HG02870 (cell line): Measurements from ENCODE around the gene PKD2.
"Not testable (repeated sequence)": the region's sequence is repeated elsewhere in the genome, so short reads cannot be mapped to it uniquely, and the experiment has no call there.

Source experiments
- ATAC-seq: cut with Tn5 transposase; IDR thresholded peaks from one replicate; pipeline ENCODE4 v1.9.1; 2021; ENCODE audit warnings: mild to moderate bottlenecking, moderate library complexity; ENCODE audit not compliant: unreplicated experiment

Gene PKD2

DNA sequence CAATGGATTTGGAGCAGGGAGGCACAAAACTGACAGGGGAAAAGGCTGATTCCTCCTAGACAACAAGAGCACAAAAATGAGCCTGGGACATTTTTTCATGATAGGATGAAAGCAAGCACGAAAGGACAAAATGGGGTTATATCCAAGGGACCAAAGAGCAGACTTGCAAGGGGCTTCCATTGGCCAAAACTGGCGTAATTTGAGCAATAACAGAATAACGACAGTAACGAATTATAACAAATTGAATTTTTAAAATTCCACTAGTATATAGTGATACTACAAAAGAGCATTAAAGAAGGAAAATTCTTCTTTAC lies 21.6 kb upstream of the PKD2 start:
- no peak for ATAC-seq

DNA sequence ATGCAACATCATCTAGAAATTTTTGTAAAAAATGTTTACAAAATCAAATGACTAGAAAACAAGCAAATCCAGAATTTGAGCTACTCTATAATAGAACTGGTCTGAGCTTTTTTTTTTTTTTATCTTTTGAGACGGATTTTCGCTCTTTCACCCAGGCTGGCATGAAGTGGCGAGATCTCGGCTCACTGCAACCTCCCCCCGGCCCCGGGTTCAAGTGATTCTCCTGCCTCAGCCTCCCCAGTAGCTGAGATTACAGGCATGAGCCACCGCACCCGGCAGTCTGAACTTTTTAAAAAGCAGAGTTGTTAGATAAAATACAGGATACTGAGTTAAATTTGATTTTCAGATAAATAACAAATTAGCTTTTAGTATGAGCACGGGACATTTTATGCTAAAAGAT lies 20.9 kb upstream of the PKD2 start:
- no peak for ATAC-seq

DNA sequence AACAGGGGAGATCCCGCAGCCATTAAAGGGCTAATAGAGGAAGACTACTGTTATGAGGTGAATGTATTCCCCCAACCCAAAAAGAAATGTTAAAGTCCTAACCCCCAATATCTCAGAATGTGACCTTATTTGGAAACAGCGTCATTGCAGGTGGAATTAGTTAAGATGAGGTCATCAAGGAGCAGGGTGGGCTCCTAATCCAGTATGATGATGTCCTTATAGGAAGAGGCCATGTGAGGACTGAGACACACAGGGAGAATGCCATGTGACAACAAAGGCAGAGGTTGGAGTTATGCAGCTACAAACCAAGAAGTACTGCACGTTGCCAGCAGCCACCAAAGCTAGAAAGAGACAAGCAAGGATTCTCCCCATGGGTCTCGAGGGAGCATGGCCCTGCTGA lies 17.7 kb upstream of the PKD2 start:
- ATAC-seq, result no peak

DNA sequence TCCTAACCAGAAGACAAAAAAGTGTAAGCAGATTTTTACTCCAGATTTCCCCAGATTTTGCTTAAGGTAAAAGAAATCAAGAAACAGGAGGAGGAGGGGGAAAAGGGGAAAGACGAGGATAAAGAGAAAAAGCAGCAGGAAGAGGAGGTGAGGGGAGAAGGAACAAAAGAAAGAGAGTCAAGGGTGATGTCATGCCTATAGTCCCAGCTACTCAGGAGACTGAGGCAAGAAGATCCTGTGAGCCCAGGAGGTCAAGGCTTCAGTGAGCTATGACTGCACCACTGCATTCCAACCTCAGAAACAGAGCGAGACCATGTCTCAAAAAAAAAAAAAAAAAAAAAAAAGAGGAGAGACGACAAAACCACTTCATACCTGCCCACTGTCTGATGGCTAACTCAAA lies 12.0 kb upstream of the PKD2 start:
- ATAC-seq, result no peak

DNA sequence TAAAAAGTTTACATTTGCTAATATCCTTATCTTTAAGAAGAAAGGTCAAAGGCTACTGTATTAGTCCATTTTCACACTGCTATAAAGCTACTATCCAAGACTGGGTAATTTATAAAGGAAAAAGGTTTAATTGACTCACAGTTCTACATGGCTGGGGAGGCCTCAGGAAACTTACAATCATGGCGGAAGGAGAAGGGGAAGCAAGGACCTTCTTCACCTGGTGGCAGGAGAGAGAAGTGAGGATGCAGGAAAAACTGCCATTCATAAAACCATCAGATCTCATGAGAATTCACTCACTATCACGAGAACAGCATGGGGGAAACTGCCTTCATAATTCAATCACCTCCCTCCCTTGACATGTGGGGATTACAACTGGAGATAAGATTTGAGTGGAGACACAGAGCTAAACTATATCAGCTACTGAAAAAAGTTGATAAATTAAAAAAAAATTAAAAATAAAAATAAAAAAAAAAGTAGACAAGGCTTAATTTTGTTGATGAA lies 8.2 kb upstream of the PKD2 start:
- ATAC-seq, result not testable (repeated sequence)

DNA sequence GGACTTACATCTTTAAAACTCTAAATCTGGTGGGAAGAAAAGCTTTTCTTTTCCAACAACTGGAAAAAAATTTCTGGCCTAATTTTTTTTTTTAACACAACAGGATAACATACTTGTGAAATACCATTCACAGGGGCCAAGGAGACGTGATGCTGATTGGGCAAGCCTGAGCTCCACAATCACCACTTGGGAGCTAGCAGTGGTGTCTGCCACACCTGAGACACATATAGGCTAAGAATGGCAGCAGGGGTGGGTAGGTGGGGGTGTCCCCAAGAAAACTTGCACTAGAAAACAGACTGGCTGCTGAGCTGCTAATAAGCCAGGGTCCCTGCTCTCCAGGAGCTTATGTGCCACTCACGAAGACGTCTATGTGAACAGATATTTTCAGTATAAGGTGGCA lies 5.6 kb upstream of the PKD2 start:
- ATAC-seq, result no peak

DNA sequence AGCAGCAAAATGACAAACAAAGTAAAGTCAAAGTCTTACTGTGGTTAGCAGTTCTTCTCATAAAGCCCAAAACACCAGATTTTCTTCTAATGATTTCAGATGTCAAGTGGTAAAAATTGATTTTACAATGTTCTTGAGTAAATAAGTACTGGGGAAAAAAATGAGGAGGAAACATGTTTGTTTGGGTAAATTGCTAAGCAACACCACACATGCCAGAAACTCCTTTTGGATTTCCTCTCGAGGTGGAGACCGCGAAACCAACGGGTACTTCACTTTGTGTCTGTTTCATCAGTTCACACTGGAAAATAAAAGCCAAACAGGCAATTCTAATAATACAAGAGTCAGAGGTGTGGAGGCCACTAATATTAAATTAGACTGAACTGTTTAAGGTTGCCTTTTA lies 4.6 kb upstream of the PKD2 start:
- no peak for ATAC-seq

DNA sequence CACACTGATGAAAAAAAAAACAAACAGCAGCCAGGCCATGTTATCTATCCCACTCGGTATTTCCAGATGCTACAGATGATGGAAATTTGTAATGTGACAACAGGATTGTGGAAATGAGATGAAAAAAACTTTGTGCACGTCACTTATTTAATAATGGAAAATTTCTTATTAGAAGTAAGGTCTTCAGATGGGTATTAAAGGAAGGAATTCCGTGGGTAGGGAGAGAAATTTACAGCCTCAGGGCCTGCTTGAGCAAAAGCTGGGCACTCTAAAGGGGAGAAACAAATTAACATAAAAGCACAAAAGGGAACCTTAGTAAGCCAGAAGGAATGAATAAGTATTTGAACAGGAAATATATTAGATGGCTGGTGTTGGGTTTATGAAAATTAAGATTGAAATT lies 4.2 kb upstream of the PKD2 start:
- no peak for ATAC-seq

DNA sequence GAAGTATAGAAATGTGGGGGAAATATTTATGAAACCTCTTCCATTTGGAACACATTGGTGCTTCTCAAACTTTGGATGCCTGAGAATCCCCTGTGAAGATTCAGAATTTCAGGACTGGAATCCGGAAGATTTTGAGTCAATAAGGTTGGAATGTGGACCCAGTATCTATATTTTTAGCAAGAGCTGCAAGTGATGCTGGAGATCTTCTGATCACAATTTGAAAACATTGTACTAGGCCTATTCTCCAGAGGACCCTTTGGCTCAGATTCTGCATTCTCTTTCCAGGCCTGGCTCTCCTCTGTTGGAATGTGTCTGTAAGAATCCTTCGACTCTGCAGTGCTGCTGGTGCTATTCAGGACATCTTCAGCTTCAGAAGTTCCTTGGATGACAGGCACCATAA lies 2.4 kb upstream of the PKD2 start:
- no peak for ATAC-seq

DNA sequence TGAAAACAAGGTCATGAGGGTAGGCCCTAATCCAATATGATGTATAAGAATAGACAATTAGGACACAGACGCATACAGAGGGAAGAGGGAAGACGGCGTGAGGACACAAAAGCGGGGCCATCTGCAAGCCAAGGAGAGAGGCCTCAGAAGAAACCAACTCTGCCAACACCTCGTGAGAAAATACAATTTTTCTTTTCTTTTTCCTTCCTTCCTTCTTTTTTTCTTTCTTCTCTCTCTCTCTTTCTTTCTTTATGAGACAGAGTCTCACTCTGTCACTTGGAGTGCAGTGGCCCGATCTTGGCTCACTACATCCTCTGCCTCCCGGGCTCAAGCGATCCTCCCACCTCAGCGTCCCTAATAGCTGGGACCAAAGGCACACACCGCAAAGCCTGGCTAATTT lies 1.5 kb upstream of the PKD2 start:
- no peak for ATAC-seq

DNA sequence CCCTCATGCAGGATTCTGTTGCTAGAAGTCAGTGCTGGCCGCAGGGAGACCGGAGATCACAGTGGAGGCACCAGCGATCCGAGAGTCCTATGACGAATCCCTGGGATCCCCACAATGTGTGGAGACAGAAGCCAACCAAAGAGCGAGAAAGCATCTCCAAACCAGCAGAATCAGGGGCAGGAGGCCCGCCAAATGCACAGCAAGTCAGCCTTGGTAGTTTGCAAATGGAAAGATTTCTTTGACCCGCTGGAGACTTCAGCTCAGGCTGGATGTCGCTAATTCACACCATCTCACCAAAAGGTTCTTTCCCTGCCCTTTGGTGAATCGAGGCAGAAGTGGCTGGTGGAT lies 505 bp upstream of the PKD2 start:
- ATAC-seq, result no peak

DNA sequence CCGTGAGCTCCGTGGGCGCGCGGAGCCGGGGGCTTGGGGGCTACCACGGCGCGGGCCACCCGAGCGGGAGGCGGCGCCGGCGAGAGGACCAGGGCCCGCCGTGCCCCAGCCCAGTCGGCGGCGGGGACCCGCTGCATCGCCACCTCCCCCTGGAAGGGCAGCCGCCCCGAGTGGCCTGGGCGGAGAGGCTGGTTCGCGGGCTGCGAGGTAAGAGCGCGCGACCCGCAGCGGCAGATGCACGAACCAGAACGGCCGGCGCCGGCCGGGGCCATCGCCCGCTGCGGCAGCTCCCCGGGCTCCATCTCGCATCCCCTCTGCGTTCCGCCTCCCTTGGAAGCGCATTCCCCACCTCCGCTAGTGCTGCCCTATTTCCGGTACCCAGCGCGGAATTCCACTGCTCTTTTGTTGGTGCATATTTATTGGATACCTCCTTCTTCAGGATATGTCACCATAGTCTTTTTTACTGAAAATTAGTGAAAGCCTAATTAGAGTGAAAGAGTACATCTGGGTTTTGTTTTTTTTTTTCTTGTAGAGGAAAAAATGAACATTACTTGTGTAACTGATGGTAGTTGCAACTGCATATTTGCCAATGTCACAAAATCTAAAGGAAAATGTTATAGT lies 797 bp downstream of the PKD2 start:
- ATAC-seq, result peak; percentile 33

DNA sequence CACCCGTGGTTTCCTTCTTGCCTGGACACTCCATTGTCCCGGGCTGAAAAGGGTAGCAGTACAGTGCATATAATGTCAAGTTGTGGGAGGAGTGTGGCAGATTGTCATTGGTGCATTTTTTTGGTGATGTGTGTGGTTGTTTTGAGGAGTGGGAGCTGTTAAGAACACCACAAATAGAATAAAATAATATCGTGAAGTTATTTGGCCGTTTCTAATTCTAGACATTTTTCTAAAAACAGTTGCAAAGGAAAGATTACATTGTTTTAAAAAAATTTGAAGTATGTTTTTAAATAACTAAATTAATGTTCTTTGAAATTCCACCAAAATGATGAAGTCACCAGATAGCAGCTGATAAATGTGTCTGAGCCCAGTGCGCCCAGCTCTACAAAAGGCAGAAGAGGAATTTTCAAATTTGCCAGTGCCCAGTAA lies 1.3 kb downstream of the PKD2 start:
- ATAC-seq, result no peak

DNA sequence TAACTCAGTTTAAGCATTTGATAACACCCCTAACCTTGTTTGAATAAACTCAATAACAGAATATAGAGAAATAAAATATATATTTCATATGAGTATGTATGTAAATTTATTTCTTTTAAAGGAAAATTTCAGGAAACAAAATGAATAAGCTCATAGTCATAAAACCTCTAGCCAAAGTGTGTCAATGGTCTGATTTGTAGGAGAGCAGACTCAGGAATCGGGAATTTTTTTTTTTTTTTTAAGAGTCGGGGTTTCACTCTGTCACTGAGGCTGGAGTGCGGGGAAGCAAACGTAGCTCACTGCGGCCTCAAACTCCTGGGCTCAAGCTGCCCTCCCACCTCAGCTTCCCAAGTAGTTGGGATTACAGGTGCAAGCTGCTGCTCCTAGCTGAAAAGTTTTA lies 2.4 kb downstream of the PKD2 start:
- no peak for ATAC-seq

DNA sequence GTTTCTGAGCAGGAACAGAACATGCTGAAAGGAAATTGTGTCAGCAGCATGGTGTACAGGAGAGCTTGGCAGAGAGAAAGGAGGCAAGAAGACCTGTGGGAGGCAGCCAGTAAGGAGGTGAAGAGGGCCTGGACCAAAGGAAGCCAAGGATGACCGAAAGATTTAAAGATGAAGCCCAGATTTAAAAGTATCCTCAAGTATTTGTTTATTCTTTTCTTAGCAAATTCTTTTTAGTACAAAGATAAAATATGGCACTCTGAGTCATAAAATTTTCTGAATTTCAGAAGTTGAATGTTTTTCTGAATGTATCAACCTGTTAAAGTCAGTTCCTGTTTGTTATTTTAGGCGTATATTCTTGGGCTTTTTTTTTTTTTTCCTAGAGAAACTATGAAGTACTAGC lies 3.5 kb downstream of the PKD2 start:
- ATAC-seq, result no peak

DNA sequence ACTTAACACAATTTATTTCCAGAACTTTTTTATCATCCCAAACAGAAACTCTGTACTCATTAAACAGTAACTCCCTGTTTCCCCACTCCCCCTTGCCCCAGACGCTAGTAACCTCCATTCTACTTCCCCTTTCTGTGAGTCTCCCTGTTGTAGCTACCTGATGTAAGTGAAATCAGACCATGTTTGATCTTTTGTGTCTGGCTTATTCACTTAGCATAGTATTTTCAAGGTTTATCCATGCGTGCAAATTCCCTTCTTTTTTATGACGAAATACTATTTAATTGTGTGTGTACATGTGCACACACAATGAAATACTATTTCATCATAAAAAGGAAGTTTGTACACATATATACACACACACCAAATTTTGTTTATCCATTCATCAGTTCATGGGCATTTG lies 5.2 kb downstream of the PKD2 start:
- peak; percentile 47 for ATAC-seq

DNA sequence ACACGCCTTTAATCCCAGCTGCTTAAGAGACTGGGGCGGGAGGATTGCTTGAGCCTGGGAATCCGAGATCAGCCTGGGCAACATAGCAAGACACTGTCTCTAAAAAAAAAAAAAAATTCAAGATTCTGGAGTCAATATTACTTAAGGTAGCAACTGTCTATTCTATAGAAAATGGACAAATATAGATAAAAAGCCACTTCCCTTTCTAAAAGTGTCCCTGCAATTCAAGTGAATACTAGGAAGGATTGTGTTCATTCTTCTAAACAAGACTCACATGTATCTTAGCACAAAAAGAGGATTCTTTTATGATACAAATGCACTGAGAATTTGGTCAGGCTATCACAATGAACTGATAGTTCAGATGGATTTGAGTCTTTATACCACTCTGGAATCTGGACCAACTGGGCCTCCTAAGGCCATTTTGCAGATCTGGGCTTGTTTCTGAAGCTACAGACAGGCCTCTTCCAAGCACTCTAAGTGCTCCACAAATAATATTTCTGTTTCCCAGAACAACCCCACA lies 7.0 kb downstream of the PKD2 start:
- no peak for ATAC-seq

DNA sequence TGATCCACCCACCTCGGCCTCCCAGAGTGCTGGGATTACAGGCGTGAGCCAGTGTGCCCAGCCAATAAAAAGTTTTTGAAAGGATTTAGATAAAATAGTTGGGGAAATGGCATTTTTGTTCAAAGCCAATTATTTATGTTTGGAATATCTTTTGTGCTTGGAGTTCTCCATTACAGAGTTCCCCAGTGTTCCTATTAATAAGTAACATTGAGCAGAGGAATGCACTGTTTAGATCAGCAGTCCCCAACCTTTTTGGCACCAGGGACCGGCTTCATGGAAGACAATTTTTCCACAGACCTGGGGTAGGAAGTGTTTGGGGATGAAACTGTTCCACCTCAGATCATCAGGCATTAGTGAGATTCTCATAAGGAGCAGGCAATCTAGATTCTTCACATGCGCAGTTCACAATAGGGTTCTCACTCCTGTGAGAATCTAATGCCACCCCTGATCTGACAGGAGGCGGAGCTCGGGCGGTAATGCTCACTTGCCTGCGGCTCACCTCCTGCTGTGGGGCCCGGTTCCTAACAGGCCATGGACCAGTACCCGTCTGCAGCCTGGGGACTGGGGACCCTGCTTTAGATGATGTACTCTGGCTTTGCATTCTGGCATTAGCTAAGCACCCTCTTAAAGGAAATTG lies 8.3 kb downstream of the PKD2 start:
- no peak for ATAC-seq

DNA sequence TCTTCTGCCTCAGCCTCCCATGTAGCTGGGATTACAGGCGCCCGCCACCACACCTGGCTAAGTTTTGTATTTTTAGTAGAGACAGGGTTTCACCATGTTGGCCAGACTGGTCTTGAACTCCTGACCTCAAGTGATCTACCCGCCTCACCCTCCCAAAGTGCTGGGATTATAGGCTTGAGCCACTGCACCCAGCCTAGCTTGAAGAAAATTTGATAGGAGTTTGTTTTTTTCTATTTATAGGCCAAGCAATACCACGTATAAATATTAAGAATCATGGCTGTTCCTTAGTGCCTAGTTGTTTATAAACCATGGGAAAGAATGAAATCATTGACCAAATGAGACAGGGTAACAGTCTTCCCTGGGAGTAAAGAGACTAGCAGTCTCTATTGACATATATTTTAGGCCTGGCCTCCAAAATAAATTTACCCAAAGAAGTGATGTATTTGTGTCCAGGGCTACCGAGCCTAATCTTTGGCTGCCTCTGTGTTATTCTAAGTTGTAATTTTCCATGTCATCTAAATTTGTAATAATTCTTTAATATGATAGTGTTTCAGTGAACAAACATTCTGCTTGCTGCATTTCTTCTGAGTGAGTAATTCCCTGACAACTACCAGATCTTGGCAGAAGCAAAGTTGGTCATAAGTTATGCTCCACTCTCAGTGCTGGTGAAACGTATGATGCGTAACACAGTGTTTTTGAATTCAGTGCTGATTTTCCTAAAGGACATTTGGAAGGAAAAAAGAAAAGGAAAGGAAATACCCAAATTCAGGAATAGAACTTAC lies 10.3 kb downstream of the PKD2 start:
- no peak for ATAC-seq

DNA sequence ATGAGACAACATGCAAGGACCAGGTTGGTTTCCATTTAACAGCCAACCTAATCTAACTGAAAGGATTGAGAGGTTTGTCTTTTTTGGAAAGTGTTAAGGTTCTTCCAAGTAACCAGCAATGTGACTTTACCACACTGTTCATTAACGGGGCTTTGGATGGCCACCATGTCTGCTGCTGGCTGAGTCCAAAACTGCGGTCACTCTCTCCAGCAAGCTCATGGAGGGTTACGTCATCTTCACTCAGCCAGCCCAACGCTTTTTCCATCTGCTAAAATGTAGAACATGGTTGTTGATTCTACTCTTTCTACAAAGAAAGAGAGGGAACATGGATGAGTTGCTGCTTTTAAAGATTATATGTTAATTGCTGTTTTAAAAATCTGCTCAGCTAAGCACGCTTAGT lies 11.0 kb downstream of the PKD2 start:
- no peak for ATAC-seq

DNA sequence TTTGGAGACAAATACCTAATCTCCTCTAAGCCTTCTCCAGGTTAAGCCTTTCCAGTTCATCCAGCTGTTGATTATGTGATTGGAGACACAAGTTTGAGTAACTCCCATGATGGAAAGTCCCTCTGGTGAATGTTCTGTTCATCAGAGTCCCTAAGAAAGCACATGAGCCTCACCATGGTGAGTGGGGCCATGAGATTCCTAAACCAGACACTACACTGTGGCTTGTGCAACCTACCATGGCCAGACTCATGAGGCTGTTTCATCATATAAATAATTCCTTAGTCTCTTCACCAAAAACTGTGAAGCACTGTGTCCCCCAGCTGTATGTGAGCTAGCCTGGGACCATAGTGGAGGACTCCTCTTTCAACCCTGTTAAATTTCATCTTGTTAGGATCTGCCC lies 14.4 kb downstream of the PKD2 start:
- ATAC-seq, result no peak

DNA sequence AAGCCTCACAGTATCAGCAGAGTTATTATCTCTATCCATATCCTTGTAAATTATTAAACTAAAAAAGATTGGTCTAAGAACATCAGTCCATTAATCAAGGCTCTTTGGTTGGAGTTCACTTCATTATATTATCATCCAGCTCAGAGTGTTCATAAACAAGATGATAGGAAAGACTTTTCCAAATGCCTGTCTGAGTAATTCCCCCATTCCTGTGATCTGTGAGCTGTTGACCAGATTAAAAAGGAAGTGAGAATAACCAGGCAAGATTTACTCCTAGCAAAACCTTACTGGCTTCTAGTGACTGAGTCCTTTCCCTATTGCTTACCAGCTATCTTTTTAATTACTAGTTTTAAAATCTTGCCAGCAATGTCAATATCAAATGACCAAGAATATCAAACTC lies 14.9 kb downstream of the PKD2 start:
- ATAC-seq, result no peak
